WTC11 (cell line): ENCODE data around the gene MCM7. TPM values are rescaled to one million over a fixed set of nuclear protein-coding genes. Genes with fewer than 3 reads are reported as not detected.

Source experiments
- CREB1 ChIP-seq: sonication (generic); formaldehyde crosslinking; IDR thresholded peaks from 2 replicates; pipeline ENCODE4 v1.8.0; 2023; ENCODE audit warnings: mild to moderate bottlenecking, missing genetic modification reagents
- CREM ChIP-seq: sonication (generic); formaldehyde crosslinking; IDR thresholded peaks from 2 replicates; pipeline ENCODE4 v1.8.1; 2022; ENCODE audit warnings: mild to moderate bottlenecking, missing genetic modification reagents, moderate library complexity
- ETV6 ChIP-seq: sonication (generic); formaldehyde crosslinking; IDR thresholded peaks from 2 replicates; pipeline ENCODE4 v1.8.1; 2022; ENCODE audit warnings: mild to moderate bottlenecking, missing genetic modification reagents
- FOXK1 ChIP-seq: sonication (generic); formaldehyde crosslinking; IDR thresholded peaks from 2 replicates; pipeline ENCODE4 v1.8.0; 2022; ENCODE audit warnings: mild to moderate bottlenecking, moderate library complexity, missing genetic modification reagents
- GABPB1 ChIP-seq: sonication (generic); formaldehyde crosslinking; IDR thresholded peaks from 2 replicates; pipeline ENCODE4 v1.8.1; 2023; ENCODE audit warnings: mild to moderate bottlenecking, missing genetic modification reagents
- GRHL2 ChIP-seq: fragments of 250-450 bp; sonication (Bioruptor Pico); IDR thresholded peaks from 2 replicates; pipeline ENCODE4 v1.8.0; 2022; ENCODE audit warnings: mild to moderate bottlenecking, moderate library complexity; ENCODE audit not compliant: insufficient replicate concordance, severe bottlenecking
- MXD4 ChIP-seq: fragments of 250-450 bp; sonication (Bioruptor Pico); IDR thresholded peaks from 2 replicates; pipeline ENCODE4 v1.8.0; 2021; ENCODE audit warnings: mild to moderate bottlenecking, moderate library complexity, borderline replicate concordance
- MYBL2 ChIP-seq: sonication (generic); formaldehyde crosslinking; IDR thresholded peaks from 2 replicates; pipeline ENCODE4 v1.8.1; 2023; ENCODE audit warnings: mild to moderate bottlenecking, moderate library complexity, missing genetic modification reagents
- NR1H2 ChIP-seq: sonication (generic); formaldehyde crosslinking; IDR thresholded peaks from 2 replicates; pipeline ENCODE4 v1.9.0; 2021; ENCODE audit warnings: mild to moderate bottlenecking, moderate library complexity, missing genetic modification reagents
- NR3C1 ChIP-seq: sonication (generic); formaldehyde crosslinking; conservative IDR thresholded peaks from 2 replicates; pipeline ENCODE4 v1.8.1; 2023; ENCODE audit warnings: low read depth, mild to moderate bottlenecking, missing genetic modification reagents
- SP1 ChIP-seq: sonication (generic); formaldehyde crosslinking; conservative IDR thresholded peaks from 2 replicates; pipeline ENCODE4 v1.8.1; 2022; ENCODE audit warnings: missing genetic modification reagents
- ZNF121 ChIP-seq: sonication (generic); formaldehyde crosslinking; IDR thresholded peaks from 2 replicates; pipeline ENCODE4 v1.8.0; 2023; ENCODE audit warnings: missing genetic modification reagents
- ZNF232 ChIP-seq: sonication (generic); formaldehyde crosslinking; IDR thresholded peaks from 2 replicates; pipeline ENCODE4 v1.8.0; 2022; ENCODE audit warnings: mild to moderate bottlenecking, missing genetic modification reagents
- ZNF396 ChIP-seq: fragments of 250-450 bp; sonication (Bioruptor Pico); IDR thresholded peaks from 2 replicates; pipeline ENCODE4 v1.8.0; 2021; ENCODE audit warnings: mild to moderate bottlenecking, moderate library complexity, borderline replicate concordance
- ZNF416 ChIP-seq: fragments of 250-450 bp; sonication (Bioruptor Pico); IDR thresholded peaks from 2 replicates; pipeline ENCODE4 v1.9.0; 2021; ENCODE audit warnings: mild to moderate bottlenecking, inconsistent platforms
- total RNA-seq: library from RNA; stranded (reverse); gene quantifications from 3 replicates; pipeline ENCODE4 v1.2.3, GENCODE V29; 2021
- TF ChIP-seq, protein P1 (sequence below): fragments of 250-450 bp; sonication (Bioruptor Pico); IDR thresholded peaks from 2 replicates; pipeline ENCODE4 v1.9.0; 2021; ENCODE audit warnings: mild to moderate bottlenecking, borderline replicate concordance
- TF ChIP-seq, protein P2 (sequence below): sonication (generic); formaldehyde crosslinking; IDR thresholded peaks from 2 replicates; pipeline ENCODE4 v1.8.1; 2022; ENCODE audit warnings: low read depth, missing genetic modification reagents, borderline replicate concordance
- TF ChIP-seq, protein P3 (sequence below): sonication (generic); formaldehyde crosslinking; IDR thresholded peaks from 2 replicates; pipeline ENCODE4 v1.8.0; 2023; ENCODE audit warnings: missing genetic modification reagents, mild to moderate bottlenecking, borderline replicate concordance
- TF ChIP-seq, protein P4 (sequence below): sonication (generic); formaldehyde crosslinking; IDR thresholded peaks from 2 replicates; pipeline ENCODE4 v1.8.0; 2022; ENCODE audit warnings: mild to moderate bottlenecking, missing genetic modification reagents
- TF ChIP-seq, protein P5 (sequence below): fragments of 250-450 bp; sonication (Bioruptor Pico); IDR thresholded peaks from 2 replicates; pipeline ENCODE4 v1.8.0; 2021; ENCODE audit warnings: mild to moderate bottlenecking
- TF ChIP-seq, protein P6 (sequence below): sonication (generic); formaldehyde crosslinking; IDR thresholded peaks from 2 replicates; pipeline ENCODE4 v1.8.0; 2023; ENCODE audit warnings: mild to moderate bottlenecking, missing genetic modification reagents
- TF ChIP-seq, protein P7 (sequence below): sonication (generic); formaldehyde crosslinking; IDR thresholded peaks from 2 replicates; pipeline ENCODE4 v1.8.1; 2023; ENCODE audit warnings: mild to moderate bottlenecking, moderate library complexity, missing genetic modification reagents

MCM7 gene
- total RNA-seq, 1 experiment from 2014 or later: 351 TPM

DNA sequence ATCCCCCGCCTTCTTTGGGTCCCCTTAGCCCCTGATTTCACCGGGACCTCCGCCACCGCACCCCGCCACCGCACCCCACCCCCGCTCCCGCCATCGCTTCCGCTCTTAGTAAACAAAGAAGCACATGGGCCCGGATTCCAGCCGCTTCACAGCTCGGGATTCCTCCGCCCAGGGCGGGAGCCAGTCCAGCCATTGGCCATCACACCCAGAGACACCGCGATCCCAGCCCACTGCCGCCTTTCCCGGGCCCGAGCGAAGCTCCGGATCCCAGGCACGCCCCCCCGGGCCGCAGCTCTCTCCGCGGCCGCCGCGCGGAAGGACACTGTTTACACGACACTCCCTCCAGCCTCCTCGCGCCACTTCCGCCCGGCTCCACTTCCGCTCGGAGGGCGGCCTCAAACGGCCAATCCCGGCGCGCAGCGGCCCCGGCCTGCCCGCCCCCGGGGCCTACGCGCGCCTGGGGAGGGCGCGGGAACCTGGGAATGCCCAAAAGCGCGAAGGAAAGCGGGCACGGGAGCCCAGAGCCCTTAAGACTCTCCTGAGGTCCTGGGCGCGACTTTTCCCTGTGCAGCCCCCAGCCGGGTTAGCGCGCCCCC, 679 bp downstream of the MCM7 start (continued):
- TF ChIP-seq ZNF232 (CRISPR knock-in tag) (peak; percentile 59; the same call in 1 of the 2 replicates), NR3C1 (CRISPR knock-in tag) (no peak), GRHL2 (CRISPR knock-in tag) (no peak), CREB1 (CRISPR knock-in tag) (no peak), ETV6 (peak; percentile 11; the same call in 1 of the 2 replicates), CREM (CRISPR knock-in tag) (peak; percentile 73; the same call in 1 of the 2 replicates), GABPB1 (CRISPR knock-in tag) (peak; percentile 87), ZNF416 (peak; percentile 46; the same call in 1 of the 2 replicates), SP1 (peak; percentile 73), MXD4 (CRISPR knock-in tag) (no peak), FOXK1 (CRISPR knock-in tag) (peak; percentile 99), NR1H2 (CRISPR knock-in tag) (no peak), ZNF396 (CRISPR knock-in tag) (no peak), ZNF121 (CRISPR knock-in tag) (no peak), MYBL2 (0 out of 2 replicates have a peak, but pooled peaks have one; percentile 68)
- TF ChIP-seq, protein P1, sequence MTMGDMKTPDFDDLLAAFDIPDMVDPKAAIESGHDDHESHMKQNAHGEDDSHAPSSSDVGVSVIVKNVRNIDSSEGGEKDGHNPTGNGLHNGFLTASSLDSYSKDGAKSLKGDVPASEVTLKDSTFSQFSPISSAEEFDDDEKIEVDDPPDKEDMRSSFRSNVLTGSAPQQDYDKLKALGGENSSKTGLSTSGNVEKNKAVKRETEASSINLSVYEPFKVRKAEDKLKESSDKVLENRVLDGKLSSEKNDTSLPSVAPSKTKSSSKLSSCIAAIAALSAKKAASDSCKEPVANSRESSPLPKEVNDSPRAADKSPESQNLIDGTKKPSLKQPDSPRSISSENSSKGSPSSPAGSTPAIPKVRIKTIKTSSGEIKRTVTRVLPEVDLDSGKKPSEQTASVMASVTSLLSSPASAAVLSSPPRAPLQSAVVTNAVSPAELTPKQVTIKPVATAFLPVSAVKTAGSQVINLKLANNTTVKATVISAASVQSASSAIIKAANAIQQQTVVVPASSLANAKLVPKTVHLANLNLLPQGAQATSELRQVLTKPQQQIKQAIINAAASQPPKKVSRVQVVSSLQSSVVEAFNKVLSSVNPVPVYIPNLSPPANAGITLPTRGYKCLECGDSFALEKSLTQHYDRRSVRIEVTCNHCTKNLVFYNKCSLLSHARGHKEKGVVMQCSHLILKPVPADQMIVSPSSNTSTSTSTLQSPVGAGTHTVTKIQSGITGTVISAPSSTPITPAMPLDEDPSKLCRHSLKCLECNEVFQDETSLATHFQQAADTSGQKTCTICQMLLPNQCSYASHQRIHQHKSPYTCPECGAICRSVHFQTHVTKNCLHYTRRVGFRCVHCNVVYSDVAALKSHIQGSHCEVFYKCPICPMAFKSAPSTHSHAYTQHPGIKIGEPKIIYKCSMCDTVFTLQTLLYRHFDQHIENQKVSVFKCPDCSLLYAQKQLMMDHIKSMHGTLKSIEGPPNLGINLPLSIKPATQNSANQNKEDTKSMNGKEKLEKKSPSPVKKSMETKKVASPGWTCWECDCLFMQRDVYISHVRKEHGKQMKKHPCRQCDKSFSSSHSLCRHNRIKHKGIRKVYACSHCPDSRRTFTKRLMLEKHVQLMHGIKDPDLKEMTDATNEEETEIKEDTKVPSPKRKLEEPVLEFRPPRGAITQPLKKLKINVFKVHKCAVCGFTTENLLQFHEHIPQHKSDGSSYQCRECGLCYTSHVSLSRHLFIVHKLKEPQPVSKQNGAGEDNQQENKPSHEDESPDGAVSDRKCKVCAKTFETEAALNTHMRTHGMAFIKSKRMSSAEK (CRISPR knock-in tag): no peak; the same call in 1 of the 2 replicates
- TF ChIP-seq, protein P2, sequence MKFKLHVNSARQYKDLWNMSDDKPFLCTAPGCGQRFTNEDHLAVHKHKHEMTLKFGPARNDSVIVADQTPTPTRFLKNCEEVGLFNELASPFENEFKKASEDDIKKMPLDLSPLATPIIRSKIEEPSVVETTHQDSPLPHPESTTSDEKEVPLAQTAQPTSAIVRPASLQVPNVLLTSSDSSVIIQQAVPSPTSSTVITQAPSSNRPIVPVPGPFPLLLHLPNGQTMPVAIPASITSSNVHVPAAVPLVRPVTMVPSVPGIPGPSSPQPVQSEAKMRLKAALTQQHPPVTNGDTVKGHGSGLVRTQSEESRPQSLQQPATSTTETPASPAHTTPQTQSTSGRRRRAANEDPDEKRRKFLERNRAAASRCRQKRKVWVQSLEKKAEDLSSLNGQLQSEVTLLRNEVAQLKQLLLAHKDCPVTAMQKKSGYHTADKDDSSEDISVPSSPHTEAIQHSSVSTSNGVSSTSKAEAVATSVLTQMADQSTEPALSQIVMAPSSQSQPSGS: 0 out of 2 replicates have a peak, but pooled peaks have one; percentile 7
- TF ChIP-seq, protein P3, sequence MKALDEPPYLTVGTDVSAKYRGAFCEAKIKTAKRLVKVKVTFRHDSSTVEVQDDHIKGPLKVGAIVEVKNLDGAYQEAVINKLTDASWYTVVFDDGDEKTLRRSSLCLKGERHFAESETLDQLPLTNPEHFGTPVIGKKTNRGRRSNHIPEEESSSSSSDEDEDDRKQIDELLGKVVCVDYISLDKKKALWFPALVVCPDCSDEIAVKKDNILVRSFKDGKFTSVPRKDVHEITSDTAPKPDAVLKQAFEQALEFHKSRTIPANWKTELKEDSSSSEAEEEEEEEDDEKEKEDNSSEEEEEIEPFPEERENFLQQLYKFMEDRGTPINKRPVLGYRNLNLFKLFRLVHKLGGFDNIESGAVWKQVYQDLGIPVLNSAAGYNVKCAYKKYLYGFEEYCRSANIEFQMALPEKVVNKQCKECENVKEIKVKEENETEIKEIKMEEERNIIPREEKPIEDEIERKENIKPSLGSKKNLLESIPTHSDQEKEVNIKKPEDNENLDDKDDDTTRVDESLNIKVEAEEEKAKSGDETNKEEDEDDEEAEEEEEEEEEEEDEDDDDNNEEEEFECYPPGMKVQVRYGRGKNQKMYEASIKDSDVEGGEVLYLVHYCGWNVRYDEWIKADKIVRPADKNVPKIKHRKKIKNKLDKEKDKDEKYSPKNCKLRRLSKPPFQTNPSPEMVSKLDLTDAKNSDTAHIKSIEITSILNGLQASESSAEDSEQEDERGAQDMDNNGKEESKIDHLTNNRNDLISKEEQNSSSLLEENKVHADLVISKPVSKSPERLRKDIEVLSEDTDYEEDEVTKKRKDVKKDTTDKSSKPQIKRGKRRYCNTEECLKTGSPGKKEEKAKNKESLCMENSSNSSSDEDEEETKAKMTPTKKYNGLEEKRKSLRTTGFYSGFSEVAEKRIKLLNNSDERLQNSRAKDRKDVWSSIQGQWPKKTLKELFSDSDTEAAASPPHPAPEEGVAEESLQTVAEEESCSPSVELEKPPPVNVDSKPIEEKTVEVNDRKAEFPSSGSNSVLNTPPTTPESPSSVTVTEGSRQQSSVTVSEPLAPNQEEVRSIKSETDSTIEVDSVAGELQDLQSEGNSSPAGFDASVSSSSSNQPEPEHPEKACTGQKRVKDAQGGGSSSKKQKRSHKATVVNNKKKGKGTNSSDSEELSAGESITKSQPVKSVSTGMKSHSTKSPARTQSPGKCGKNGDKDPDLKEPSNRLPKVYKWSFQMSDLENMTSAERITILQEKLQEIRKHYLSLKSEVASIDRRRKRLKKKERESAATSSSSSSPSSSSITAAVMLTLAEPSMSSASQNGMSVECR: peak; percentile 94
- TF ChIP-seq, protein P4, sequence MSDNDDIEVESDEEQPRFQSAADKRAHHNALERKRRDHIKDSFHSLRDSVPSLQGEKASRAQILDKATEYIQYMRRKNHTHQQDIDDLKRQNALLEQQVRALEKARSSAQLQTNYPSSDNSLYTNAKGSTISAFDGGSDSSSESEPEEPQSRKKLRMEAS (CRISPR knock-in tag): peak; percentile 95
- TF ChIP-seq, protein P5, sequence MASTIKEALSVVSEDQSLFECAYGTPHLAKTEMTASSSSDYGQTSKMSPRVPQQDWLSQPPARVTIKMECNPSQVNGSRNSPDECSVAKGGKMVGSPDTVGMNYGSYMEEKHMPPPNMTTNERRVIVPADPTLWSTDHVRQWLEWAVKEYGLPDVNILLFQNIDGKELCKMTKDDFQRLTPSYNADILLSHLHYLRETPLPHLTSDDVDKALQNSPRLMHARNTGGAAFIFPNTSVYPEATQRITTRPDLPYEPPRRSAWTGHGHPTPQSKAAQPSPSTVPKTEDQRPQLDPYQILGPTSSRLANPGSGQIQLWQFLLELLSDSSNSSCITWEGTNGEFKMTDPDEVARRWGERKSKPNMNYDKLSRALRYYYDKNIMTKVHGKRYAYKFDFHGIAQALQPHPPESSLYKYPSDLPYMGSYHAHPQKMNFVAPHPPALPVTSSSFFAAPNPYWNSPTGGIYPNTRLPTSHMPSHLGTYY (CRISPR knock-in tag): no peak
- TF ChIP-seq, protein P6, sequence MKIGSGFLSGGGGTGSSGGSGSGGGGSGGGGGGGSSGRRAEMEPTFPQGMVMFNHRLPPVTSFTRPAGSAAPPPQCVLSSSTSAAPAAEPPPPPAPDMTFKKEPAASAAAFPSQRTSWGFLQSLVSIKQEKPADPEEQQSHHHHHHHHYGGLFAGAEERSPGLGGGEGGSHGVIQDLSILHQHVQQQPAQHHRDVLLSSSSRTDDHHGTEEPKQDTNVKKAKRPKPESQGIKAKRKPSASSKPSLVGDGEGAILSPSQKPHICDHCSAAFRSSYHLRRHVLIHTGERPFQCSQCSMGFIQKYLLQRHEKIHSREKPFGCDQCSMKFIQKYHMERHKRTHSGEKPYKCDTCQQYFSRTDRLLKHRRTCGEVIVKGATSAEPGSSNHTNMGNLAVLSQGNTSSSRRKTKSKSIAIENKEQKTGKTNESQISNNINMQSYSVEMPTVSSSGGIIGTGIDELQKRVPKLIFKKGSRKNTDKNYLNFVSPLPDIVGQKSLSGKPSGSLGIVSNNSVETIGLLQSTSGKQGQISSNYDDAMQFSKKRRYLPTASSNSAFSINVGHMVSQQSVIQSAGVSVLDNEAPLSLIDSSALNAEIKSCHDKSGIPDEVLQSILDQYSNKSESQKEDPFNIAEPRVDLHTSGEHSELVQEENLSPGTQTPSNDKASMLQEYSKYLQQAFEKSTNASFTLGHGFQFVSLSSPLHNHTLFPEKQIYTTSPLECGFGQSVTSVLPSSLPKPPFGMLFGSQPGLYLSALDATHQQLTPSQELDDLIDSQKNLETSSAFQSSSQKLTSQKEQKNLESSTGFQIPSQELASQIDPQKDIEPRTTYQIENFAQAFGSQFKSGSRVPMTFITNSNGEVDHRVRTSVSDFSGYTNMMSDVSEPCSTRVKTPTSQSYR: 0 out of 2 replicates have a peak, but pooled peaks have one; percentile 29
- TF ChIP-seq, protein P7, sequence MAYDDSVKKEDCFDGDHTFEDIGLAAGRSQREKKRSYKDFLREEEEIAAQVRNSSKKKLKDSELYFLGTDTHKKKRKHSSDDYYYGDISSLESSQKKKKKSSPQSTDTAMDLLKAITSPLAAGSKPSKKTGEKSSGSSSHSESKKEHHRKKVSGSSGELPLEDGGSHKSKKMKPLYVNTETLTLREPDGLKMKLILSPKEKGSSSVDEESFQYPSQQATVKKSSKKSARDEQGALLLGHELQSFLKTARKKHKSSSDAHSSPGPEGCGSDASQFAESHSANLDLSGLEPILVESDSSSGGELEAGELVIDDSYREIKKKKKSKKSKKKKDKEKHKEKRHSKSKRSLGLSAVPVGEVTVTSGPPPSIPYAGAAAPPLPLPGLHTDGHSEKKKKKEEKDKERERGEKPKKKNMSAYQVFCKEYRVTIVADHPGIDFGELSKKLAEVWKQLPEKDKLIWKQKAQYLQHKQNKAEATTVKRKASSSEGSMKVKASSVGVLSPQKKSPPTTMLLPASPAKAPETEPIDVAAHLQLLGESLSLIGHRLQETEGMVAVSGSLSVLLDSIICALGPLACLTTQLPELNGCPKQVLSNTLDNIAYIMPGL (CRISPR knock-in tag): peak; percentile 45
